C1 segment of cervical spinal cord (tissue), 14 donors: ENCODE measurements around the gene DIAPH3.
"Not testable (repeated sequence)": the region's sequence is repeated elsewhere in the genome, so short reads cannot be mapped to it uniquely, and the experiment has no call there.

Experiments used
- DNase-seq, 14 donors: peaks; one replicate each; lab custom pipeline; 2025; lab: John Stamatoyannopoulos, UW

Gene DIAPH3

GRCh38 chr13:60163478-60164233 lies at the start of gene DIAPH3:
Gene DIAPH3, minus strand, starts transcription at chr13:60163928. Its CDS starts 162 bp downstream, at chr13:60163766.
- DNase-seq, result peak; percentile 40 to 94 (median 90)

- DNase-seq, result no peak
Observed at GRCh38 chr13:60213236-60213744, 49.6 kb upstream of the DIAPH3 start.

- no peak for DNase-seq
Observed at GRCh38 chr13:60211548-60211947, 47.8 kb upstream of the DIAPH3 start.

- DNase-seq, result no peak
Observed at GRCh38 chr13:60210510-60211330, 47.0 kb upstream of the DIAPH3 start.

DNA sequence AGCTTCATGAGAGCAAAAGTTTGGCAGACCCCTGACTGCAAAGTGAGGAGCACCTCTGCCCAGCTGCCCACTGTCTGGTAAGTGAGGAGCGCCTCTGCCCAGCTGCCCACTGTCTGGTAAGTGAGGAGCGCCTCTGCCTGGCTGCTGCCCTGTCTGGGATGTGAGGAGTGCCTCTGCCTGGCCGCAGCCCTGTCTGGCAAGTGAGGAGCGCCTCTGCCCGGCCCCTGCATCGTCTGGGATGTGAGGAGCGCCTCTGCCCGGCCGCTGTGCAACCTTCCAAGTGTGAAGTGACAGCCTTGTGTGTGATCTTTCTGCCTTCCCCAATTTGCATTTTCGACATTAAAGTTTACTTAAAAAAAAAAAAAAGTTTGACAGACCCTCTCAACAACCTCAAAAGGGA lies 41.8 kb upstream of the DIAPH3 start:
- not testable (repeated sequence) for DNase-seq

- no peak for DNase-seq
Observed at GRCh38 chr13:60201286-60201685, 37.6 kb upstream of the DIAPH3 start.

- not testable (repeated sequence) for DNase-seq
Observed at GRCh38 chr13:60195893-60196292, 32.2 kb upstream of the DIAPH3 start.

DNA sequence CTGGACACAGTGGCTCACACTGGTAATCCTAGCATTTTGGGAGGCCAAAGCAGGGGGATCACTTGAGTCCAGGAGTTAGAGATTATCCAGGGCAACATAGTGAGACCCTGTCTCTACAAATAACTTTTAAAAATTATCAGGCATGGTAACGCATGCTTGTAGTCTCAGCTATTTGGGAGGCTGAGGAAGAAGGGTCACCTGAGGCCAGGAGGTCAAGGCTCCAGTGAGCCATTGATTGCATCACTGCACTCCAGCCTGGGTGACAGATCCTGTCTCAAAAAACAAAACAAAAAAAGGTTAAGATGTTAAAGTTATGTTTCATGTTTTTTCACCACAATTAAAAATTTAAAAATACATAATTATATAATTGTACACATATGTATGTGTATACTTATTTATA lies 19.2 kb upstream of the DIAPH3 start:
- no peak for DNase-seq

- DNase-seq, result no peak
Observed at GRCh38 chr13:60178327-60178726, 14.6 kb upstream of the DIAPH3 start.

DNA sequence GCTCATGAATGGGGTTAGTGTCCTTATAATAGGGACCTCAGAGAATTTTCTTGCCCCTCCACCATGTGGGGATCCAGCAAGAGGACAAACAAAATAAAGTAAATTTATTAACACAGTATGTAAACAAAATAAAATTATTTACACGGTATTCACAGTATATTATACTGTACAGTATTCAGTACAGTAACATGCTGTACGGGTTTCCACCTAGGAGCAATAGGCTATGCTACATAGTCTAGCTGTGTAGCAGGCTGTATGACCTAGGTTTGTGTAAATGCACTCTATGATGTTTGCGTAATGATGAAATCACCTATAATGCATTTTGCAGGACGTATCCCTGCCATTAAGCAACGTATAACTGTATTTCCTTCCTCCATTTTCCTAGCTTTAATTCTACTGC lies 11.8 kb upstream of the DIAPH3 start:
- no peak for DNase-seq

DNA sequence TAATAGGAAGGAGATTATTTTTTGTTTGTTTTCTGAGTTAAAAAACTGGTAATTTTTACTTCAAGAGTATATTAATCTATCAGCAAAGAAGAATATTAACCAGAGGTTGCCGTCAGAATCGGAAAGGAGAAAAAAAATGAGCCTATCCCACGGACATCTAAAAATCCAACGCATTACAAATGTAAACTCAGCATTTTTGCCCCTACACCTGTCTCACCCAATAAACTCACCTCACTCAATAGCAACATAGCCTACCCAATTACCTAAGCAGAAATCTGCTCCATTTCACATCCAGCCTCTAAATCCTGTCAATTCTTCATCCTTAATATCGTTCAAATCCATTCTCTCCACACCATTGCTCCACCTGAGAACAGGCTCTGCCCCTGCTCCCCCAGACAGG lies 10.4 kb upstream of the DIAPH3 start:
- no peak for DNase-seq

DNA sequence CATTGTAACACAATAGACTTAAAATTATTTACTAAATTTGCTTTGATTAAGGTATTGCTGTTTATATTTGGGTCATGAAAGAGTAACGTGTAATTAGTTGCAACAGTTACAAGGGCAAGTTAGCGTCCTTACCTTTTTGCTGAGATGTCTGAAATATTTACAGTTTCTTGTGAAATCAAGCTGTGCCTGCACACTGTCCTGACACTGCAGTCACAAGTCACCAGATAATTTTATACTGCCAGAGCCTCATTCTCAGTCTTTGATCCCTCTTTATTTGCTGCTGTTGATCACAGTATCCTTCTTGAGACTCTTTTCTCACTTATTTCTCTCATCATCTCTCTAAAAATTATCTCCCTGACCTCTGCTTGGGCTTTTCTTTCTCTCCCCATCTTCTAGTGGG lies 8.4 kb upstream of the DIAPH3 start:
- no peak for DNase-seq

DNA sequence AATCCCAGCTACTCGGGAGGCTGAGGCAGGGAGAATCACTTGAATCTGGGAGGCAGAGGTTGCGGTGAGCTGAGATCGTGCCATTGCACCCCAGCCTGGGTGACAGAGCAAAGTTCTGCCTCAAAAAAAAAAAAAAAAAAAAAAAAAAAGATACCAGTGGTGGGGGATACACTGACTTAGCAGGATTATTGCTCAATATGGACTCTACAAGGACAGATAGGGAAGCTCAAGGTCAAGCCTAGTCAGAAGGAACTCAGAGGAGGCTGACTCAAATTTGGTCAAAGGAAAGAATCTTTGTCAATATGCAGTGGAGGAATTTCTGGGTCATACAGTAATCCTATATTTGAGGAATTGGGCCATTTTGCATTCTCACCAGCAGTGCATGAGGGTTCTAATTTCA lies 6.7 kb upstream of the DIAPH3 start:
- no peak for DNase-seq

DNA sequence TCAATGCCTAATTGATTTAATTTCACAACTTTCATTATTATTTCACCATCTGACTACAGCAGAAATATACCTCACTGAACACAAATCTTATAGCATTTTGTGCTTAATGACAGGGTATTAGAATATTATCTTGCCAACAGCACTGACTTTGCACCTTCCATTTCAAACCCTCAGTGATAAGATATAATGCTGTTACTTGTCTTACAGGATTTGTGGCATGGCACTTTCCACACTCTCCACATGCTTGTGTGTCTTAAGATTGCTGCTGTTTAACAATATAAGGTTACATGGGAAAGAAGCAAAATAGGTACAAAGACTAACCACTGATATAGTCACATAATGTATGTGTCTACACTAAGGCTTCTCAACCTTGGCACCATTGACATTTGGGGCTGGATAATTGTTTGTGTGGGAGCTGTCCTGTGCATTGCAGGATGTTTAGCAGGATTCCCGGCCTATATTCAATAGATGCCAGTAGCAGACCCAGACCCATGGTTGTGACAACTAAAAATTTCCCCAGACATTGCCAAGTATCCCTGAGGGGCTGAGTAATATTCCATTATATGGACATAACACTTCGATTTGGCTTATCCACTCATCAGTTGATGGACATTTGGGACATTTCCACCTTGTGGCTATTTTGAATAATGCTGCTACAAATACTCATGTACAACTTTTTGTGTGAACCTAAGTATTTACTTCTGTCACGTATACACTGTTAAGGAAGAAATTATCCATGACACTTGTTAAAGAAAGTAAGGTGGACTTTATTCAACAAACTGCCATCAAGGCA lies 5.7 kb upstream of the DIAPH3 start:
- DNase-seq, result no peak

DNA sequence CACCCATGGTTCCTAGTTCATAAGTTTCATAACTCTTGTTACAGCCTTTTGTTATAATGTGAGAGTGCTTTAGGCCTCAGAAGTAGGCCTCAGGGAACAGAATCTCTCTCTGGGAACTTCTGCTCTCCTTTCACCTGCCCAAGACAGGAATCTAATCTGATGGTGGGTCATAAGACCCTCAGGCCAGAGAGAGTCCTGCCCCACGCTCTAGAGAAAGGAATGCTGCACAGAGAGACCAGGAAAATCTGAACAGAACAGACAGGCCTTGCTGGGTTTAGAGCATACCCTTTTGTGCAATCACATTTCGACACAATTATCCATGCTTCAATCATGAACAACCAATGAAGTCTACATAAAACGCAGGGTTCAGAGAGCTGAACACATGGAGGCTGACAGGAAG lies 3.4 kb upstream of the DIAPH3 start:
- no peak for DNase-seq

DNA sequence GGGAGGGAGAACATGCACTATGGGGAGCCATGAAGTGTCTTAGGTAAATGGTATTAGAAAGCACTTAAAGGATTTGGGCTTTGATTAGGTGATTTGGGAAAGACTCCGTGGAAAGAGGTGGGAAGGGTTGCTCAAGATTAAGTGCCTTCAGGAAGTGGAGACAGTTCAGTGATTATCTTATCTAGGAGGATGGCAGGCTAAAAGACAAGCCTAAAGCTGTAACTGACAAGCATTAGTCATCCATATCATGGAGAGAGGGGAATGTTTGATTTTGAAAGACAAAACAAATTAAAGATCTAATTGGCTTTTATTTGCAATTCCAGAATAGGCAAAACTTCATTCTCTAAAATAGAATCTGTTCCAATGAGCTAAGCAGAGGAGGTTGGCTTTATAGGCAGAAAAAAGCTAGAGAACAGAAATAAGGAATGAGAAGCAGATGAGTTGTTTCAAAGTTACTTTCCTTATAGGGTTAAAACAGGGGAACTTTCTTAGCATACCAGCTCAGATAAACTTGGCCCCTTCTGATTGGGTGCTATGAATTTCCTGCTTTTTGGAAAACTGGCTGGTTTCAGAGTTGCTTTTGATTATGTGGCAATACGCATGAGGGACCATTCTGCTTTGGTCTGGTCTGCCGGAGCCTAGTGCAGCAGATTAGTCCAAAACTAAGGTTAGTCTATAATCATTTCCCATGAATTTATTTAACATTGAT lies 1.8 kb upstream of the DIAPH3 start:
- DNase-seq, result no peak

- peak in 2 of 14 donors; percentile 30 to 45 for DNase-seq
Observed at GRCh38 chr13:60164234-60164889, 634 bp upstream of the DIAPH3 start.

DNA sequence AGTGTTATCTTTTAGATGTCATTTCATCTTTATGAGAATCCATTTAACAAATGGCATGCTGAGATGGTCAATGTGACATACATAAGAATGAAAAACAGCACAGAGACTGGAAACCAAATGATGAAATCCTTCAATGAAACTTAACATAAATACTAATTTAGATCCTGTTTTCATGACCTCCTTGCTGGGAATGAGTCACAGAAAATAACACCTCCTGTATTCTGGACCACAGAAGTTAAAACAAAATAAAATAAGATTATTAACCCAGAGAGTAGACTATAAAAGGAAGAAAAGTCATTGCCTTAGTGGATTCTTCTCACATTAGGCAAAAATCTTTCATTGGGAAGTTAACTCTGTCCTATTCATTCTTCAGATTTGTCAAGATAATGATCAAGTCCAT lies 1.6 kb downstream of the DIAPH3 start:
- DNase-seq, result no peak

DNA sequence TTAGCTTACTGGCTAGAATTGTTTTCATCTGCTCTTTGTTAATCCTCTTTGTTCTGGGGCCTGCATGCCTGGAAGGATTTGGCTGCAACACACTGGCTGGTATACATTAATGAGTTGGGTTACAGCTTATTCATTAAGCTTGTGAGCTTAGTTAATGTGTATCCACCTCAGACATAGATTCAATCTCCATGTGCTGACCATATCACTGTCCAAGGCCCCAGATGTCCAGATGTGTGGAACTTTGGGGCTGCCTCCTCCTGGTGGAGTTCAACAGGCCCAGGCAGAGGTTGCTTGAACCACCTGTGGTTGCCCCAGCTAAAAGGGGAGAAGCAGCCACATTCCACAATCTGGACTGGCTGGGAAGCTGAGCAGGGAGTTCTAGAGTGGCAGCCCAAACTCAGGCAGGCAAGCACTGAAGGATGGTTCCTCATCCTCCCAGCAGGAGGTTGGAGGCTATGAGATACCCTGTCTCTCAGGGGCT lies 5.4 kb downstream of the DIAPH3 start:
- DNase-seq, result no peak

DNA sequence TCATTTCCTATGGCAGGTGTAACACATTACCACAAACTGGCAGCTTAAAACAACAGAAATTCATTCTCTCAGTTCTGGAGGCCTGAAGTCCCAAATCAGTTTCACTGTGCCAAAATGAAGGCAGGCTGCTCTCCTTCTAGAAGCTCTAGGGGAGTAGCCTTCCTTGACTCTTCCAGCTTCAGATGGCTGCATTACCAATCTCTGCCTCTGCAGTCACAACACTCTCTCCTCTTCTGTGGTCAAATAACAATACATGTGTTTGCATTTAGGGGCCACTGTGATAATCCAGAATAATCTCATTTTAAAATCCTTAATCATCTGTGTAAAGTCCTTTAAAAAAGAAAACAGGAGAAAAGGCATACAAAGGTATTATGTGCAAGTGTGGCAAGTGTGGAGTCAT lies 7.8 kb downstream of the DIAPH3 start:
- no peak for DNase-seq

- no peak for DNase-seq
Observed at GRCh38 chr13:60152904-60153303, 10.8 kb downstream of the DIAPH3 start.
